ENCODE data around the gene KRT38. TPM values are rescaled to one million over a fixed set of nuclear protein-coding genes. Genes with fewer than 3 reads are reported as not detected.

Gene KRT38
- total RNA-seq, 4 donors from 2014 or later = not detected

GRCh38 chr17:41464173-41464572, 23.4 kb upstream of the KRT38 start:
- ATAC-seq (ENCODE audit: low FRiP score) (no peak), DNase-seq (ENCODE audit: low spot score) (no peak)
- TF ChIP-seq CTCF (IDR thresholded peaks at IDR 0.05) = no peak

GRCh38 chr17:41463746-41464145, 23.0 kb upstream of the KRT38 start:
- no peak for TF ChIP-seq CTCF (IDR thresholded peaks at IDR 0.05)
- DNase-seq (ENCODE audit: low spot score) = no peak
- no peak for ATAC-seq (ENCODE audit: low FRiP score)

- TF ChIP-seq CTCF (IDR thresholded peaks at IDR 0.05) = no peak
- DNase-seq (ENCODE audit: low spot score) (no peak), ATAC-seq (ENCODE audit: low FRiP score) (no peak)
Measured at GRCh38 chr17:41462705-41463104, 21.9 kb upstream of the KRT38 start.

GRCh38 chr17:41457676-41458075, 16.9 kb upstream of the KRT38 start:
- TF ChIP-seq CTCF (IDR thresholded peaks at IDR 0.05) = no peak
- ATAC-seq (ENCODE audit: low FRiP score) = no peak
- DNase-seq (ENCODE audit: low spot score) = no peak

- ATAC-seq (ENCODE audit: low FRiP score) = no peak
- DNase-seq (ENCODE audit: low spot score) = no peak
- no peak for TF ChIP-seq CTCF (IDR thresholded peaks at IDR 0.05)
Measured at GRCh38 chr17:41456204-41456603, 15.4 kb upstream of the KRT38 start.

- ATAC-seq (ENCODE audit: low FRiP score) (no peak), DNase-seq (ENCODE audit: low spot score) (no peak)
- TF ChIP-seq CTCF (IDR thresholded peaks at IDR 0.05) = no peak
Measured at GRCh38 chr17:41455236-41455635, 14.5 kb upstream of the KRT38 start.

GRCh38 chr17:41453066-41453465, 12.3 kb upstream of the KRT38 start:
- DNase-seq (ENCODE audit: low spot score) (no peak), ATAC-seq (ENCODE audit: low FRiP score) (no peak)
- no peak for TF ChIP-seq CTCF (IDR thresholded peaks at IDR 0.05)
